Kidney (tissue), 14 donors: ENCODE data around the gene AKT3. TPM values are rescaled to one million over a fixed set of nuclear protein-coding genes. Genes with fewer than 3 reads are reported as not detected.

Source experiments
- DNase-seq, 5 donors: peaks; one replicate each; pipeline ENCODE4 v3.0.0-alpha.2; 2013 to 2020
- FAIRE-seq: peaks from 2 replicates; lab custom pipeline; 2012; peaks lifted over from hg19 to GRCh38; lab: Jason Lieb, UNC
- H3K27ac ChIP-seq, 2 donors: one replicate each; pipeline ENCODE4 v1.7.0; 2013; ENCODE audit warnings: low read depth in 2 of 2, low read length in 2 of 2, inconsistent platforms in 1 of 2
- H3K27me3 ChIP-seq: one replicate; pipeline ENCODE4 v1.7.1; 2013; ENCODE audit warnings: low read length, inconsistent platforms; ENCODE audit not compliant: control insufficient read depth, insufficient read depth
- H3K36me3 ChIP-seq, 3 donors: one replicate each; pipeline versions ENCODE4 v1.7.0 to v1.7.1; 2013; ENCODE audit warnings: low read length in 3 of 3, control low read depth in 1 of 3, inconsistent platforms in 1 of 3; ENCODE audit not compliant: insufficient read depth in 3 of 3, control insufficient read depth in 2 of 3
- H3K4me1 ChIP-seq, 3 donors: one replicate each; pipeline versions ENCODE4 v1.7.0 to v1.7.1; 2013; ENCODE audit warnings: low read length in 3 of 3, inconsistent platforms in 1 of 3, low read depth in 1 of 3; ENCODE audit not compliant: control insufficient read depth in 2 of 3, insufficient read depth in 2 of 3
- H3K4me3 ChIP-seq, 3 donors: one replicate each; pipeline versions ENCODE4 v1.7.0 to v1.8.1; 2013; ENCODE audit warnings: low read length in 3 of 3, control low read depth in 1 of 3, inconsistent platforms in 1 of 3
- H3K9ac ChIP-seq, 3 donors: one replicate each; pipeline versions ENCODE4 v1.7.0 to v1.7.1; 2013; ENCODE audit warnings: low read length in 3 of 3, control low read depth in 1 of 3, inconsistent platforms in 1 of 3
- H3K9me3 ChIP-seq, 3 donors: one replicate each; pipeline versions ENCODE4 v1.7.0 to v1.7.1; 2013; ENCODE audit warnings: low read length in 3 of 3, control low read depth in 1 of 3, inconsistent platforms in 1 of 3; ENCODE audit not compliant: control insufficient read depth in 2 of 3, insufficient read depth in 1 of 3
- intact Hi-C: fragments of 100-400 bp; cut with DNase I; formaldehyde crosslinking; loops from one replicate; pipeline ENCODE4 v1.11.1; 2022
- polyA plus RNA-seq: library from polyadenylated mRNA; stranded (reverse); fragments of 350-450 nt; fragmentation: Illumina TruSeq; extraction: RNeasy Lipid Tissue Mini Kit (QIAGEN cat#74804); gene quantifications from one replicate; pipeline ENCODE4 v1.2.3, GENCODE V29; 2014; ENCODE audit warnings: low read depth, low replicate concordance; ENCODE audit not compliant: insufficient read depth
- total RNA-seq: library from RNA; stranded (reverse); fragmentation: NEBNext Ultra II Directional; extraction: Animal tissue kit (Norgen Biotek cat#: 25700); gene quantifications from one replicate; pipeline ENCODE4 v1.2.1, GENCODE V29; 2021
- TF ChIP-seq, protein P1 (sequence below): IDR thresholded peaks from 3 replicates; pipeline ENCODE4 v1.5.1; 2012; ENCODE audit warnings: mild to moderate bottlenecking, moderate library complexity, borderline replicate concordance; ENCODE audit not compliant: insufficient read depth; ENCODE audit errors: extremely low read depth
- donor health status: control.
- donor health status: control.
- donor health status: control.
- donor health status: control.
- donor health status: control.
- donor health status: DM: yes; HTN: yes; CAD: no.
- donor health status: Normal renal cell carcinoma (clear cell type).

Gene AKT3
- total and polyA plus RNA-seq, 2 donors from 2014 or later, result 9.5 to 81.6 TPM

DNA sequence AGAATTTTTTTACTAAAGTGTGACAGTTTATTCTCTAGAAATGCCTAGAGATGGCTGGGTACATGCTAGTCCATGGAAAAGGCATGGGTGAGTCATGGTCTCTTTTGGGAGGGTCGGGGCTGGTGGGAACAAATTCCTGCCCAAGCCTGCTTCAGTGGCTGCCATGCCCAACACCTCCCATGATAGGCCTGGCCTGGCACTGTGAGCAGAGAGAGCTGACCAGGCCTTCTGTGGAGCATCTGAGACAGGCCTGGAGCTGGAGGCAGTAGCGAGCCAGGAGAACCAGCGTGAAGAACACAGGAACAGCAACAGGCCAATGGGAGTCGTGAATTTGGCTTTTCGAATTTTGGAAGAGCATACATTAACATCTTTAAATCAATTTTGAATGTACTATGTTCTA is 385.0 kb downstream of the AKT3 start:
- Histone ChIP-seq H3K27ac (no peak overlapping the region), H3K4me1 (no peaks in the 10 kb centered on the region), H3K27me3 (no peaks in the 10 kb centered on the region), H3K36me3 (no peaks in the 10 kb centered on the region), H3K9me3 (no peaks in the 10 kb centered on the region), H3K9ac (no peak overlapping the region), H3K4me3 (no peak overlapping the region)
- DNase-seq (no peak), FAIRE-seq (no peak)
- intact Hi-C loops, result no loop called here
- TF ChIP-seq, protein P1, sequence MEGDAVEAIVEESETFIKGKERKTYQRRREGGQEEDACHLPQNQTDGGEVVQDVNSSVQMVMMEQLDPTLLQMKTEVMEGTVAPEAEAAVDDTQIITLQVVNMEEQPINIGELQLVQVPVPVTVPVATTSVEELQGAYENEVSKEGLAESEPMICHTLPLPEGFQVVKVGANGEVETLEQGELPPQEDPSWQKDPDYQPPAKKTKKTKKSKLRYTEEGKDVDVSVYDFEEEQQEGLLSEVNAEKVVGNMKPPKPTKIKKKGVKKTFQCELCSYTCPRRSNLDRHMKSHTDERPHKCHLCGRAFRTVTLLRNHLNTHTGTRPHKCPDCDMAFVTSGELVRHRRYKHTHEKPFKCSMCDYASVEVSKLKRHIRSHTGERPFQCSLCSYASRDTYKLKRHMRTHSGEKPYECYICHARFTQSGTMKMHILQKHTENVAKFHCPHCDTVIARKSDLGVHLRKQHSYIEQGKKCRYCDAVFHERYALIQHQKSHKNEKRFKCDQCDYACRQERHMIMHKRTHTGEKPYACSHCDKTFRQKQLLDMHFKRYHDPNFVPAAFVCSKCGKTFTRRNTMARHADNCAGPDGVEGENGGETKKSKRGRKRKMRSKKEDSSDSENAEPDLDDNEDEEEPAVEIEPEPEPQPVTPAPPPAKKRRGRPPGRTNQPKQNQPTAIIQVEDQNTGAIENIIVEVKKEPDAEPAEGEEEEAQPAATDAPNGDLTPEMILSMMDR, result no peak

DNA sequence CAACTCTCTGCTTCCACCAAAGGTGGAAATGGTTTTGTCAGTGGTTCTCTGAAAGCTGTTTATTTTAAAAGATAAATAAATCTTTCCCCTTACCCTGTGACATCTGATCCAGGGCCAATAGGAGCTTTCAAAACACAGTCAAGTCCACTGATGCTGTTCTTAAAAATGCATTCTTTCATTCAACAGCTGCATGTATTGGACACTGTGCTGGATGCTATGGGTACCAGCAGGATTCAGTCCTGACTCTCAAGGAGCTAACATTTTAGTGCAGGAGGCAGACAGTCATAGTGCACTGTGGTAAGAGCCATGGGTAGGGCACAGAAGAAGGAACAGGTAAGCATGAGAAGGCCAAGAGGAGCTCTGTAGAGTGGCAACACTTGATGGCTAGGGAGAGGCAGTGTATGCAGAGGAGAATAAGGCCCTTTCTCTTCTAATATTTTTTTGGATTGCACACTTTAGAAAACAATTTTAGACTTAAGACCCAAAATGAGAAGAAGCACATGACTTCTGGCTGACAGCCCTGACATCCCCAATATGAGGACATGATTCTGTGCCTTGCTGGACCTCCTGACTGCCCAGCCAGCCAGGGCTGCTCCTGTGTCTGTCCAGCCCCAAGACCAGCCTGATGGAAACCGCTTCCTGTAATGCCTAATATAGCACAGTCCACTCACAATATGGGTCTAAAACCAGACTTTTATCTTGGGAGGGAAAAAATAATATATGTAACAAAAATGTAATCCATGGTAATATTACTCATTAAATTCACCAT is 386.9 kb downstream of the AKT3 start:
- Histone ChIP-seq H3K9ac (no peak overlapping the region), H3K36me3 (no peaks in the 10 kb centered on the region), H3K27me3 (no peaks in the 10 kb centered on the region), H3K27ac (no peak overlapping the region), H3K4me1 (no peaks in the 10 kb centered on the region), H3K9me3 (no peaks in the 10 kb centered on the region), H3K4me3 (no peak overlapping the region)
- intact Hi-C loops, result no loop called here
- TF ChIP-seq, protein P1, result no peak
- FAIRE-seq (no peak), DNase-seq (no peak)

DNA sequence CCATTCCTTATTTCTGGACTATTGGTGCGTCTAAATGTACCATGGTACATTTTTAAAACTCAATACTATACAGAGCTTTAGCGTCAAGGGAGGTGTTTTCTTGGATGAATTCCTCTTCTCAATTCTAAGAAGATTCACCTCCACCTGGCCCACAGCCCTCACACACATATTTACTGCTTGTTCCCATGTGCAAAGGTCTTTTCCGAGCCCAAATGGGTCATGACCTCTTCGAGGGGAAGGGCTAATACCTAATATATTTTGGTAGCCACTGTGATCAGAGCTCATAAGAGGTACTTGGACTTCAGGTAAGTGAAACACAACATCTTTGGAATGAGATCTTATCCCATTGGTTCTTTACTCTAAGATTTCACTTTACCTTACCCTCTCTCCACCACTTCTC is 388.3 kb downstream of the AKT3 start:
- Histone ChIP-seq H3K27ac (no peak overlapping the region), H3K9me3 (no peaks in the 10 kb centered on the region), H3K36me3 (no peaks in the 10 kb centered on the region), H3K4me3 (no peak overlapping the region), H3K27me3 (no peaks in the 10 kb centered on the region), H3K4me1 (no peaks in the 10 kb centered on the region), H3K9ac (no peak overlapping the region)
- intact Hi-C loops, result no loop called here
- TF ChIP-seq, protein P1, result no peak
- FAIRE-seq (no peak), DNase-seq (no peak)
